Measurements from ENCODE around the gene CD36.

Gene CD36

DNA sequence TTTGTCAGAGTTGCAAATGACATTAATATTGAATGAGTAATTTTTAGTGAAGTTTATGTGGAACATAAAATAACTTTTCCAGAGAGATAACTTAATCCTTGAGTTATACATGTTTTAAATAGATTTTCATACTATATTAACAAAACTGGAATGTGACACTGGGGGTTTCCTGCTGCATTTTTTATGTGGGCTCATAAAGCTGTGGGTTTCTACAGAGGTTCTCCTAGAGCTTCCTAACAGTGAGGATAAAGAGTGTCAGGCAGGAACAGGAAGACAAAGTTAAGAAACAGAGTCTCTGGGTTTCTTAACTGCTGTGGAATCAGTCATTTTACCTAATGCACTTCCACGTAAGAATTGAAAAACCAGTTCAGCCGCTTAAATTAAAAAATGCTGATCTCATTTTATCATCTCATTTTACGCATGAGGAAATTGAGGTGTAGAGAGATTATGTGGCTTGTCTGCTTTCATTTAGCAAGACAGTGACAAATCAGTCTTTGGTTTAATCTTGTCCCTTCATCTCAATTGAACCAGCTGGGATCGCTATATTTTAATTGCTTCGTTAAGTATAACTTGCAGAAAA lies 5.0 kb downstream of the CD36 start:
- TF ChIP-seq FOXP2 (optimal IDR thresholded peaks at IDR 0.05; ENCODE audit: borderline replicate concordance, extremely low read depth, extremely low read length, insufficient read depth) (no peak), SIN3A (IDR thresholded peaks at IDR 0.05; ENCODE audit: borderline replicate concordance, insufficient read depth, low read length) (no peak), TAF1 (IDR thresholded peaks at IDR 0.05; ENCODE audit: borderline replicate concordance, insufficient read depth, low read length) (no peak), POLR2AphosphoS5 (IDR thresholded peaks at IDR 0.05; ENCODE audit: low read depth, low read length) (no peak)
- TF ChIP-seq, protein P1, sequence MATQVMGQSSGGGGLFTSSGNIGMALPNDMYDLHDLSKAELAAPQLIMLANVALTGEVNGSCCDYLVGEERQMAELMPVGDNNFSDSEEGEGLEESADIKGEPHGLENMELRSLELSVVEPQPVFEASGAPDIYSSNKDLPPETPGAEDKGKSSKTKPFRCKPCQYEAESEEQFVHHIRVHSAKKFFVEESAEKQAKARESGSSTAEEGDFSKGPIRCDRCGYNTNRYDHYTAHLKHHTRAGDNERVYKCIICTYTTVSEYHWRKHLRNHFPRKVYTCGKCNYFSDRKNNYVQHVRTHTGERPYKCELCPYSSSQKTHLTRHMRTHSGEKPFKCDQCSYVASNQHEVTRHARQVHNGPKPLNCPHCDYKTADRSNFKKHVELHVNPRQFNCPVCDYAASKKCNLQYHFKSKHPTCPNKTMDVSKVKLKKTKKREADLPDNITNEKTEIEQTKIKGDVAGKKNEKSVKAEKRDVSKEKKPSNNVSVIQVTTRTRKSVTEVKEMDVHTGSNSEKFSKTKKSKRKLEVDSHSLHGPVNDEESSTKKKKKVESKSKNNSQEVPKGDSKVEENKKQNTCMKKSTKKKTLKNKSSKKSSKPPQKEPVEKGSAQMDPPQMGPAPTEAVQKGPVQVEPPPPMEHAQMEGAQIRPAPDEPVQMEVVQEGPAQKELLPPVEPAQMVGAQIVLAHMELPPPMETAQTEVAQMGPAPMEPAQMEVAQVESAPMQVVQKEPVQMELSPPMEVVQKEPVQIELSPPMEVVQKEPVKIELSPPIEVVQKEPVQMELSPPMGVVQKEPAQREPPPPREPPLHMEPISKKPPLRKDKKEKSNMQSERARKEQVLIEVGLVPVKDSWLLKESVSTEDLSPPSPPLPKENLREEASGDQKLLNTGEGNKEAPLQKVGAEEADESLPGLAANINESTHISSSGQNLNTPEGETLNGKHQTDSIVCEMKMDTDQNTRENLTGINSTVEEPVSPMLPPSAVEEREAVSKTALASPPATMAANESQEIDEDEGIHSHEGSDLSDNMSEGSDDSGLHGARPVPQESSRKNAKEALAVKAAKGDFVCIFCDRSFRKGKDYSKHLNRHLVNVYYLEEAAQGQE (IDR thresholded peaks at IDR 0.05; ENCODE audit: insufficient read depth in 1 of 2, low read depth in 2 of 2, low read length in 2 of 2) = no peak

DNA sequence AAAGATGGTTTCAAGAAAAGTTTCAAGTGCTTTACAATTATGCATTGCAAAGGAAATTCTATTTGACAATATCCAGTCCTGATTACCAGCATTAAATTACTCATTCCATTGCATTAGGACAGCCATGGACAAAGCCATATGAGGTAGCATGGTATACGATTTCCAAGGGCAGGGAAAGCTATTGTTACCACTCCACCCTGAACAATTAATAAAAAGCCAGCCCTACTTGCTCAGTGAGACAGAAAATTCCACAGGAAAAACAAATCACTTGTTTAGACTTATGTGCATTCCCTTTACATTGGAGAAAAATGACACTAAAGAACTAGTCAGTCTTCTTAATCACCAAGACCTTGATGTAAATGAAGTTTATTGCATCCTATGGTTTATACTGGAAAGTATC lies 5.6 kb downstream of the CD36 start:
- TF ChIP-seq POLR2AphosphoS5 (IDR thresholded peaks at IDR 0.05; ENCODE audit: low read depth, low read length) (no peak), TAF1 (IDR thresholded peaks at IDR 0.05; ENCODE audit: borderline replicate concordance, insufficient read depth, low read length) (no peak), FOXP2 (optimal IDR thresholded peaks at IDR 0.05; ENCODE audit: borderline replicate concordance, extremely low read depth, extremely low read length, insufficient read depth) (no peak), SIN3A (IDR thresholded peaks at IDR 0.05; ENCODE audit: borderline replicate concordance, insufficient read depth, low read length) (no peak)
- TF ChIP-seq, protein P1 (IDR thresholded peaks at IDR 0.05; ENCODE audit: insufficient read depth in 1 of 2, low read depth in 2 of 2, low read length in 2 of 2) = no peak

DNA sequence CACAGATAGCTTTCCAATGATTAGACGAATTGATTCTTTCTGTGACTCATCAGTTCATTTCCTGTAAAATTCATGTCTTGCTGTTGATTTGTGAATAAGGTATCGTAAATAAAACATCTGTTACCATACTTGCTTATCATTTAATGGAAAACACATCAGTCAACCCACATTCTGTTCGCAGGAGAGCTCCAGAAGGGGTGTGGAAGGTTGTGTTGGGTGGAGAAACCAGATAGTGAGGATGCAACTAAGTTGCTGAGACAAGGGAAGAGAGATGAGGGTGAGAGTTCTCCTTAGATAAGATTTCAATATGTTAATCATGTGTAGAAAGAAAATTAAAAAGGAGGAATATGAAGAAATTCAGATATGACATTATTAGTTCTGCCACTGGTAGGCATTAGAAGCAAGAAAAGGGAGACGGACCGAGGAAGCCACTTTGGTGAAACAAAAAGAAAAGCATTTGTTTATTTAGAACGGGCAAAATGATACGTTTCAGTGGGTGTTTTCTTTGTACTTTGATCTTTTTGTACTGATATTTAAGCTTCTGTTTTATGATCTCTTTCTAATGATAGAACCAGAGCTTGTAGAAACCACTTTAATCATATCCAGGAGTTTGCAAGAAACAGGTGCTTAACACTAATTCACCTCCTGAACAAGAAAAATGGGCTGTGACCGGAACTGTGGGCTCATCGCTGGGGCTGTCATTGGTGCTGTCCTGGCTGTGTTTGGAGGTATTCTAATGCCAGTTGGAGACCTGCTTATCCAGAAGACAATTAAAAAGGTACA lies 7.8 kb downstream of the CD36 start:
- TF ChIP-seq FOXP2 (optimal IDR thresholded peaks at IDR 0.05; ENCODE audit: borderline replicate concordance, extremely low read depth, extremely low read length, insufficient read depth) (no peak), TAF1 (IDR thresholded peaks at IDR 0.05; ENCODE audit: borderline replicate concordance, insufficient read depth, low read length) (no peak), SIN3A (IDR thresholded peaks at IDR 0.05; ENCODE audit: borderline replicate concordance, insufficient read depth, low read length) (no peak), POLR2AphosphoS5 (IDR thresholded peaks at IDR 0.05; ENCODE audit: low read depth, low read length) (no peak)
- TF ChIP-seq, protein P1 (IDR thresholded peaks at IDR 0.05; ENCODE audit: insufficient read depth in 1 of 2, low read depth in 2 of 2, low read length in 2 of 2) = no peak

DNA sequence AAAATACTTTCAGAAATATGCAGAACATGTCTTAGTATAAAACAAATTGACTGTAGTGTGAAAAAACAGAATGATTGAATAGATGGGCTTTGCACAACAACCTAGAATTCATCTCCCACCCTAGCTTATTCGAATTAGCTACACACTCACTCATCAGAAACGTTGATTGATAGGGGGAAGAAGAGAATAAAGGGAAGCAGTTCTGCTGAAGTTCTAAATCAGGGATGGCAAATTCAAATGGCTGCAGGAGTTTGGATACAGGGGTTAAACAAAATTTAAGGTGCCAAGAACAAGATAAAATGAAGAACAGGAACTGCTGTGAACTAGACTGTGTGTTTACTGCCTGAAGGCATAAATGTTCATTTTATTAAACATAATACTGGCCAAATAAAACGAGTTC lies 9.0 kb downstream of the CD36 start:
- TF ChIP-seq POLR2AphosphoS5 (IDR thresholded peaks at IDR 0.05; ENCODE audit: low read depth, low read length) = no peak
- TF ChIP-seq, protein P1 (IDR thresholded peaks at IDR 0.05; ENCODE audit: insufficient read depth in 1 of 2, low read depth in 2 of 2, low read length in 2 of 2) = no peak
- TF ChIP-seq SIN3A (IDR thresholded peaks at IDR 0.05; ENCODE audit: borderline replicate concordance, insufficient read depth, low read length) = no peak
- TF ChIP-seq FOXP2 (optimal IDR thresholded peaks at IDR 0.05; ENCODE audit: borderline replicate concordance, extremely low read depth, extremely low read length, insufficient read depth) = no peak
- TF ChIP-seq TAF1 (IDR thresholded peaks at IDR 0.05; ENCODE audit: borderline replicate concordance, insufficient read depth, low read length) = no peak

All from PFSK-1 (cell line).